M059J (cell line): ENCODE results near the gene CLSTN2. TPM values are rescaled to one million over a fixed set of nuclear protein-coding genes. Genes with fewer than 3 reads are reported as not detected.

Experiments
- DNase-seq: peaks from one replicate; pipeline ENCODE4 v3.0.0-alpha.2; 2012; ENCODE audit warnings: low read depth
- total RNA-seq: library from RNA; depleted of rRNA; stranded (reverse); fragments of >200 nt; shearing (Covaris generic); gene quantifications from 2 replicates; pipeline ENCODE4 v1.2.3, GENCODE V29; 2014

Gene CLSTN2
- total RNA-seq, 1 experiment from 2014 or later, result 7.6 TPM

DNA sequence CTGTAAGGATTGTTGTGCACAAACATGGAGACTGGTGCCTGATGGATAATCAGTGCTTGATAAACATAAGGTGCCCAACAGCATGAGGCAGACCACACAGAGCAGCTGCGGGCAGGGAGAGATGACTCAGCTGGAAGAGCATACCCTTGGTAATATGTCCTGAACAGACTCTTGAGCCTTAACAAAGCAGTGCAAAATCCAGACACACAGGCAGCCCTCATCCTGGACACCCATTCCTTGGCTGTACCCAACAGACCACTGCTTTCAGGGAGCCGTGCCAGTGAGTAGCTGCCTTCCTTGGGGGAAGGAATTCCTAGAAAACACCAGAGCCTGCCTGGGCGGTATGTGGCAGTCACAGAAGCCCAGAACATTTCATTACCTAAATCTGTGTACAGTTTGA, 156.2 kb downstream of the CLSTN2 start:
- DNase-seq, result peak; percentile 91

DNA sequence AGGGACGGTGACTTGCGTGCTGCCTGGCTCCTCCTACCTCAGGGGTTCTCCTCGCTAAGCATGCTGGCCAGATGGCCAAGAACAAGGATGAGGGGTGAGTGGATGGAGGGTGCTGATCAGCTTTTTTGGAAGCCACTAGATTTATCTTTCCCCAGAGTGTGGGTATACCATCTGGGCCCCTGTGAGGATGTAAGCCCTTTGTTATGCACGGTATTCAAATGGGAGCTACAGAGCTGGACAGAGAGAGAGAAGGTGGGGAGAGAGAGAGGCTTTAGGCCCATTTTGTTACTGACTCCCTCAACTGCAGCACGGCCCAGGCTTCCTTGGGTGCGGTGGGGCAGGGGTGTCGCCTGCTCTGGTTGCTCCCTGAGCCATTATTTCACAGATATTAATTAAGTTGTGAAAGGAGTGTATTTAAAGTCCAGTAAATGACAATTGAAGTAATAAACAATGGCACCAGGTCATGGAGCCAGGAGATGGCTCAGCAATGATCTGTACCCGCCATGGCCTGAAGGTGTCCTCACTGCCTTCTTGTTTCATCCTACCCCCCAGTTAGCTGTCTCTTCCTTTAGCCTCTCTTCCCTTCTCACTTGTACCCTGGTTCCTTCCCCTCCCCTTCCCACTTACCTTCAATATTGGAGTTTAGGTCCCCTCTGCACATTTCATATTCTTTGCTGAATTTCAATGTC, 158.0 kb downstream of the CLSTN2 start:
- peak; percentile 20 for DNase-seq

DNA sequence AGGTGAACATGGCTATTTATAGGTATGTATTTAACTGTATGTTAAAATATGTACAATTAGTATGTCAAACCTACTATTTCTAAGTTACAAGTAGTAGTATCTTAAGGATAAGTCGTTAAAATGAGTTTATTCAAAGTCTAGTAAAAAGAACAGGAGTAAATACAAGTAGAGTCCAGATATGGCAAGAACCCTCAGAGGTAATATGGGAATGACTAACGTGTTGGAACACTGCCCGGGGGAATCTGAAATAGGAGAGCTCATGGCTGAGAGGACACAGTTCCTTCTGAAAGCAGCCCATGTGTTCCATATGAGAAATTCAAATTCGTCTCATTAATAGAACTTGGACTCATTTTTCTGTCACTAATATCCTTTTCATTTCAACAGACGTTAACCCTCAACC, 158.8 kb downstream of the CLSTN2 start:
- peak; percentile 96 for DNase-seq

DNA sequence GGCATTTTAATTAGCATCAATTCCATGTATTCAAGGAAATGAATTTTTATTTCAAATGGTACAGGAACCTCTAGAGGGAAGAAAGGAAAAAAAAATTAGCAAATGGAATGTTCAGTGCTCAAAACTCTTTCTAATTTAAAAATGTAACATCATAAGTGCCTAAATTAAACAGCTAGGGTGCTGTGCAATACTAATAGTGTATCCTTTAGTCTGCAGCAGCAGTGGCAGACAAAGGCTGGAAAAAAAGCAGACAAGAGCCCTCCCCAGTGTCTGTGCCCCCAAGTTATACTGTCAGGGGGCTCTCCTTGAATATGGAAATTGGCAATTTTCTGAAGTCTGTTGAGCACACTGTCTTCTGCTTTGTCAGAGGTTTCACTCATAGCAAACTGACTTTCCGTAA, 159.5 kb downstream of the CLSTN2 start:
- no peak for DNase-seq

DNA sequence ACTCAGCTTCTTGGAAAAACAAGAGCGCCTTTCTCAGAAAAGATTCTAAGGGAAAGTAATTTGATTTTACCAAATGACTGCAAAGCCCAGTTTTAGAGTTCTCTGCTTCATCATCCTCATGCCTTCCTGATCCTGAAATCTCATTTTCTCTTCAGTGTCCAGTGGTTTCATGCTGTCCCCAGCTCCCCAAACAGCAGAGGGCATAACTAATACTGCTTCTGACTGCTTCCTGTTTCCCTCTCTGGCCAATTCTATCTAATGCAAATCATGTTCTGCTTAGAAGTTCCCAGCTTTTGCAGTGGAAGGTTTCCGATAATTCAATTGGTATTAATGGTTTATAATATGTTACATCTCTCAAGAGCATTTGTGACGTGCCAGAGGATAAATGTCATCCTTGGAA, 161.1 kb downstream of the CLSTN2 start:
- DNase-seq, result no peak

DNA sequence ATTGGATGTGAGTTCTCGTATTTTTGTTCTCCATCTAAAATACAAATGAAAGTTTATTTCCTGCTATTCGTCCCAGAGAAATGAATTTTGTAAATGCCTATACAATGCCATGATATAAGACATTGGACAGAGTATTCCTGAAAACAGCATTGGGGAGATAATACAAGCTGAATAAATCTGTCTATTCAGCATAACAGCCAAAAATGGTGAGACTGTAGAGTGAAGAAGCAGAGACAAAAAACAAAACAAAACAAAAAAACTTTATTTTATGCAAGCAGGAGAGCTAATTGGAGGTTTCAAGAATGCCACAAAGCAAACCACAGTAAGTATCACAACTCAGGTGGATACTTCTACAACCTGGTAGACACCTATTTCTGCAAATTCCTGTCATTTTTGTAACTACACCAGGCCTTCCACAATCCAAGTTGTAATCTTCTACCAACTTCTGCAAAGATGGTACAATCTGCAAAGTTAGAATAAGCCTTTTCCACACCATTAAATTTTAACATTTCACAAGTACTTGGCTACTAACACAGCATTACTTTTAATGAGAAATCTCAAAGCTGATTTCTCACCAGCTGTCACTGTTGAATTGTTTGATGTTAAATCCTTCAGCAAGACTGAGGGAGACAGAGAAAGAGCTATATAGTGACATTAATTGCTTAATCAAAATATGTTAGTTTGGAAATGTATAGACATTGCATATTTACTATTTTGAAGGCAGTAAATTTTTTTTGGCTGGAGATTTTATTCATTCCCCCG, 163.1 kb downstream of the CLSTN2 start:
- no peak for DNase-seq

DNA sequence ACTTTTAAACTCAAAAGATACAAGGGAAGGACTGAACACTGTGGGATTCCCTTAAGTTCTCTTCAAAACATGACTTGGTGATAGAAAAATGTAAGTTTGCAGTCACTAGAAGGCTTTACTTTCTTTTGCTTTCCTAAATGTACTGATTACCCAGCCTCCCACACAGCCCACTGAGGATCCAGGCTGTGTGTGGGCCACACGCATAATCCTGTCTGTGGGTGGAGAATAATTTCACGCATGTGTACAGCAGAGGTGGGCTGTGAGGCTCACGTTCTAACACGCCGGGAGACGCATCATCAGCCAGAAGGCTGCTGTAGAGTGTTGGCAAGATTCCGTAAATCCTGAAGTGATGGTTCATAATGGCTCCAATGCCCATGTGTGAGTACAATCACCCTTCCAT, 165.5 kb downstream of the CLSTN2 start:
- no peak for DNase-seq

DNA sequence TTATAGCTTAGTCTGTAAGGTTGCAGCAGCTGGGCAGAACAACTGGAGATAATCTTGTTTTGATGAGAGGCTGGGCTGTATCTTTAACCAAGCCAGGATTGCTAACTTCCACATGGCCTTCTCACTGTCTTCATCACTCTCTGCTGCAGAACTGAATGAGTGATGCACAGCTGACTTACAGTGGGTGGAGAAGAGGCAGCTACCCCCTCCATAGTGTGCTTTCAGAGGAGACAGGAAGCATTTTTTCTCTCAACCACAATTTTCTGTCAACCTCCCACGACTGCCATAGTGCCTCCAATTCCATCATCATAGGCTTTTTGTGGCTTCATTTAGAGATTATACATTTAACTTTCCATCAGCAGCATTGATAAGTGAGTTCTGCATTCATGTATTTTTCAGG, 168.2 kb downstream of the CLSTN2 start:
- DNase-seq, result no peak

DNA sequence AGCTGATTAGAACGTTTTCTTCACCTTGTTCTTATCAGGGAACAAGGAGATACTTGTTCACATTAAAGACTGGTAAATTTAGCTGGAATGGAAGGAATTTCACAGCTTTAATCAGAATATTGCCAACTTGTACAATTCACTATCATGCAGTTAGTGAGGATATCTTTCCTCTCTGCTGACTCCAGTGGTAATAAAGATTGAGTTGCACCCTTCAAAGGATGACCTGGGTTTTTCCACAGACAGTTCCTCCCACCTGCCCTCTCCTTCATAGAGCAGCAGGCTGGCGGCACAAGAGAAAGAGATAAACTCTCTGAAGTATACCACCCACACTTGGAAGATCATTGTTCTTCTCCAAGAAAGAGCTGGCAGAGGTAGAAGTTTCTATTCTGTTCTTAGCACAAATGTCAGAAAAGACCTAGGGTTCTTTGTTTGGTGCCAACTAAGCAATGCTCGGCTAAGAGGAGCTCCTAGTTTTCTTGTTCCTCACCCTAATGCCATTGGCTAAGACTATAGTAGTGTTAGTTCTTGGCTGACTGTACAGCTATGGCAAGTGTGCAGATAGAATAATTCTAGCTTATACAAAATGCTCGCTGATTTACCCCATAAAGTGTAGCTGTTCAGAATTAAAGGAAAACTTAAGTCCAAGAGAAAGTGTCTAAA, 169.1 kb downstream of the CLSTN2 start:
- DNase-seq, result no peak

DNA sequence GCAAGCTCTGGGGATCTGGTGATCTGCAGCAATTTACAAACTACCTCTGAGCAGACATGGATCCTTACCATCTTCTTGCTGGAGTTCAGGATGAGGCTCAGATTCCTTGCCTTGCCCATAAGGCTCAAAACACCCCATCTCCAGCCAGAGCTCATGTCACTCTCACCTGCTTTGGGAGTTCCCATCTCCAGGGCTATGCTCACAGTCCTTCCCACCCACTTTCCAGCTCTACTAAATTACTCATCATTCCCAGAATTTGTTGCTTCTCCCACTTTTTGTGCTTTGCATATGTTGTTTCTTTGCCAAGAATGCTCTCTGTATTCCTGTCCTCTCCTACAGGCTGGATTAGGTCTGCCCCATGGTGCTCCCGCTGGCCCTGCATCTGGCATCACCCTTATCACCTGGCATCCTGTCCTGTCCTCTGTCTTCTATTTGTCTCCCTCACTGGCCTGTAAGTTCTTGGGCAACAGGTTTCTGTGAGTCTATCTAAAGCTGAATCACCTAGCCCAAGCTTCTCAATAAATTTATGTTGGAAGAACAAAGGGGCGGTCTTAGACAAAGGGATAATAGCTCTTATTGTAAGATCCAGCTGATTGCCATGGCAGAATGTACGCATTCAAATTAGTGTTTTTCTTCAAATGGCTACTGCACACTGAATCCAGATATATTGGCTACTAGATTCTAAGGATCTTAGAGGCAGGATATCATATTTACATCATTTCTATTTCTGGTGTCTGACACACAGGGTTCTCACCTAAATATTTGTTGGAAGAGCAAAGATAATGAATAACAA, 179.2 kb downstream of the CLSTN2 start:
- no peak for DNase-seq

DNA sequence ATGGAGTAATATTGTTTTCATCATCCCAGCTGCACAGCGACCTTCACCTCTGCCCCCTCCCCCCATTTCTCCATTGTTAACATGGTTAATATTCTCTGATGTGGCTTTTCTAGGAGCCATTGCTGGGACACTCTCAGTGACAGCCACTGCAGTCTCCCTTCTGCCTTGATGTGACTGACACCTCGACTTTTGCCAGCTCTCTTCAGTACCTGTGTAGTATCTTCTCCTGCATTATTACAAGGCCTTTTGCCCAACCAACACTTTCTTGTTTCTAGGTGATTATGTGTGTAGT, 179.8 kb downstream of the CLSTN2 start:
- no peak for DNase-seq

DNA sequence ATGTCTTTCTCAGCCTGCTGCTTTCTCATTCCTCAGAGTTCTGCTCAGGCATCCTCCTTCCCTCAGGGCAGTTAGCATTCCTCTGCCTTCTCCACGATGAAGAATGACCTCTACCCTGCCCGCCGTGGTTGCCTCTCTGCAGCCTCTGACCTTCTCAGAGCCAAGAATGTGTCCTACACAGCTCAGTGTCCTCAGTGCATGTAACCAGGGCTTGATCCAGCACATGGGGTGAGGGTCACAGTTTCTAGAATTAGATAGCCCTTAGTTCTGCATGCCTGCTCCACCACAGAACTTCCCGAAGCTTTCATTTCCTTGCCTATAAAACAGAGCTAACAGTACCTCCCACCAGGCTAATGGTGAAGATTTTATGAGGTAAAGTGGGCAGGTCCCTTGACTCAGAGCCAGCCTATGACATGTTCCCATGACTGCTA, 182.1 kb downstream of the CLSTN2 start:
- peak; percentile 93 for DNase-seq

DNA sequence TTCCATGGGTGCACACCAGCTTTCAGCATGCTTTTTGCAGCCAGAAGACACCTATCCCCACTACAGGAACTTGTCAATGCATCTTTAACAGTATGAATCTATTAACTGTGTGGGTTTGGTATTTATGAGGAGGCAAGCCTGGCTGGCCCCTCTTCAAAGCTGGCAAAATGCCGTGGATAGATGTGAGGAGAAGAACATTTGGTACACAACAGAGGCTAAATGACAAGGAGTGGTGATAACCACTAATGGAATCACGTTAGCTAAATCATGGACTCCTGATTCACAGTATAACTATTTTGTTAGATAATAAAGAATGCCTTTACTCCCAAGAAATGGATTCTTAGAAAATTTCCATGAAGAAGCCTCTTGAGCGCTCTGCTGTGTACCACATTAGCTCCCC, 187.2 kb downstream of the CLSTN2 start:
- peak; percentile 19 for DNase-seq

DNA sequence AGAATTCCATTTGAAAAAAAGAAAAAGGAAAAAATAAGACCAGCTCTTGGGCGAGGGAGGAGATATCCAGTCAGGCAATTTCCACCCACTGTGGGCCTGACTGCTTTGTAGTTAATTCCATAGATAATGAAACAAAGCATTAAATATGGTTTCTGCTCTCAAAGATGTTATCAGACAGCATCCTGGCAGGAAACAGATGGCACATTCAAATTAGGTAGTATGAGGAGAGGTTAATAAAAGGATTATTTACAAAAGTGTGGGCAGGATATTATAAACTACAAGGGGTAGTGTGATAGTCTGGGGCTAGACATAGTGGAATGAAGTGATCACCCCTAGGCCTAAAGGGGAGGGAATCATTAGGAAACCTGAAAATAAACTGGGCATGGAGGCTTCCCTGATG, 193.2 kb downstream of the CLSTN2 start:
- DNase-seq, result peak; percentile 47

DNA sequence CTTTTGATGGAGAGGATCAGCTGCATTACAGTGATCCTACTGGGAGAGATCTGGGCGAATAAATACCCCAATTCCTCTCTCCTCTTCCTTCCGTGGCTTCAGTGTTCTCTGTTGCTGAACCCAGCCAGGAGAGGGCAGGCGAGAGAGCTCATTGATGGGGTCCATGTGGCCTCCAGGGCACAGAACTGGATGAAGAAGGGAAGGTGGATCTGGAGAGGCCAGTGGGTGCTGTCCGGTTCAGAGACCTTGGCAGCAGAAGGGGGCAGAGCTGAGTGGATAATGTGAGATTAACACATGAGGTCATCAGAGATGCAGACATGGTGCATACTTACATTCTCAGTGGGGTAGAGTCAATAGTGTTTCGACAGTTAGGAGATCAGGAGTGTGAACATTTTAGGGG, 193.6 kb downstream of the CLSTN2 start:
- DNase-seq, result peak; percentile 63

DNA sequence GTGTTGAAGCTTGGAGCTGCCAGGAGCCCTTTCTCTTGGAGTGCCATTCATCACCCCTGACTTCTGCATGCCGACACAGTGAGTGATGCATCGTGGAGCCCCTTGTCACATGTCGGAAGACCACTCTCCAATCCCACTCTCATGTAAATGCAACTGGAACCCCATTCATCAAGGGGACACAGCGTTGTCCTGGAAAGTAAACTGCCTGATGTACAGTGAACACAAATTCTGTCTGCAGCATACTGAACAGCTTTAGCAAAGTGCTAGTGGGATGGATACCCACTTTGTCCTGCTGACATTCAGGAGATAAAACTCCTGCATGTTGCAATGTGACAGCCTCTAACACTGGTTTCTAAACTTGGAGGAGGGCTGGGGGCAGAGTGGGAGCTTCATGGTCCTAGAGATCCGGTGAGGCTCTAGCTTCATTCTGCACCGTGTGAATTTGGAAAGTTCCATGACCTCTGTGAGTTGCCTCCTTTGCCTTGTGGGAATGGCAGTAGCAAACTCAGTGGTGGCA, 194.8 kb downstream of the CLSTN2 start:
- no peak for DNase-seq

DNA sequence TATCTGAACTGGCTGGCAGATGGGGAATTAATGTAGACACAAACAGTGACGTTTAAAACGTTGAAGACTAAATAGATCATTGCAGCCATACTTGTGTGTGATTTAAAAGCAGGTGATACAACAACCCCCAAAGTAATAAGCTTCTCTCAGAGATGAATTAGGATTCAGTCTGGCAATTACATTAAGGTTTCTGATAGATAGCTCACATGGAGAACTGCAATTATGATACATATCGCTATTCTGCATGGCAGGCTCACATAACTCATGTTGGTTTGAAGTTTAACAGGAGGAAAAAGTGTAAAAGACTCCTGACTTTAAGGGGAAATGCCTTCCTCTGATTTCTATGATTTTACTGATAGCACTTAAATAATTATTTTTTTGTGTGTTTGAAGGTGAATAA, 196.9 kb downstream of the CLSTN2 start:
- DNase-seq, result no peak

DNA sequence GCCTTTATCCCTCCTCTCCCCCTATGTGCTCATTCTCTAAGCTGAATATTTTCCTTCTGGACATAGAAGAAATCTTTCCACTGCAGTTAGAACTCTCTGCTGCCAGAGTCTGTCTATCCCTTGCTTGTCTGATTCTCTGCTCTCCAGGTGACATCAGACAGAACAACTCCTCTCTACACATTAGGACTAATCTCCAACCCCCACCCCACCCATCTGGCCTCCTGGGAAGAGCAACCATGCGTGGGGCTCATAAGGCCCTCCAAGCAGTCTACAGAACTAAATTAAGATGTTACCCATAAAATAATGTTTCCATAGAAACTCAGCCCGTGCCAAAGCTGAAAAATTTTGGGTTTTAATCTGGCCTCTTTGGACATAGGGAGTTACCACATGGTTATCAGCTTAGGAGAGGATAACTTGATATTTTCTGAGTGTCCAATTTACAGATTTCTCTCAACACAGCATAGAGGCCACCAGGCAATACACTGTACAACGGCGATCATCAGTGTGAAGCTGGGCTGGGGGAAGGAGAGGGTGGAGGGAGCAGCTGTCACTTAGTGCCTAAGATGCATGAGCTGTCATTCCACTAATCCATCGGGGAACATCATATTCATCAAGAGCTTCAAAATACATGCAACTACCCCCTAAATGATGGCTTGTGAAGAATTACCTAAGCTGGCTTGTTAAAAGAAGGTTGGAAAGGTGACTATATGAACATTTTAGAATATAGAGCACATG, 199.4 kb downstream of the CLSTN2 start:
- no peak for DNase-seq

DNA sequence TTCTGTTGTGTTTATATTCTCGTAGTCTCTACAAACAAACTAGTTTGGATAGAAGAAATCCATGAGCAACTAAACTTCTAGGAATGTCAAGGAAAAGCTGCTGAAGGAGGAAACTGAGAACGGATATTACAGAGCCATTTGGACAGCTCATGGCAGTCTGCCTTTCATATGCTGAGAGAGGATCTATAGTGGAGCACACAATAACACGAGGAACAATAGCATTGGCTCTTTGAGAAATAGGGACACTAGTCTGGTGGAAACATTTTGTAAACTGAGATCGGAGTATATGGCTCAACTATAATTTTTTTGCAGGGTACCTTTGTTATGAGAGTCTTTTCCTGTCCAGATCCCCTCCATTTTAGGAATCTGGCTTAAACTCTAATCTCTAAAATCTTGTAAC, 200.5 kb downstream of the CLSTN2 start:
- no peak for DNase-seq

DNA sequence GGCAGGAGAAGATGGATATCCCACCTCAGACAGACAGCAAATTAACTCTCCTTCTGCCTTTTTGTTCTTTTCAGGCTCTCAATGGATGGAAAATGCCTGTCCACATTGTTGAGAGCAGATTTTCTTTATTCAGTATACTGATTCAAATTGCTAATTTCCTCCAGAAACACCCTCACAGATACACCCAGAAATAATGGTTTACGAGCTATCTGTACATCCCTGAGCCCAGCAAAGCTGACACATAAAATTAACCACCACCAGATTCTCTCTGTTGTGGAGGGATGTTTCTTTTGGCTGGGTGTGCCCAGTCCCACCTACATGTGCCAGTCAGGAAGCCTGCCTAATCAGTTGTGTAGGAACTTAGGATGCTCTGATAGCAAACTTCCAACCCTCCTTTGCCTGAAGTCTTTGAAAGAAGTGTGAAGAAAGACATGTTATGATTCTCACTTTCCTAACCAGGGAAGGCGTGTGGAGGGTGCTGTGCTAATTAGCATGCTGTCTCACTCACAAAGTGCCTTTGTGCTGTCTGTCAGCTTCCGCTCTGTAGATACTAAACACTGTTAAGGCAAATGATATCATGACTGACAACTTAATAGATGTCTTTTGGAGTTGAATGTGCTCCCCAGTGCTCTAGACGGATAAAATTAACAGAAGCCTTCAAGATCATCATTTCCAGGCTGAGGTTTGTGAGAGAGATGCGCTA, 208.5 kb downstream of the CLSTN2 start:
- no peak for DNase-seq

DNA sequence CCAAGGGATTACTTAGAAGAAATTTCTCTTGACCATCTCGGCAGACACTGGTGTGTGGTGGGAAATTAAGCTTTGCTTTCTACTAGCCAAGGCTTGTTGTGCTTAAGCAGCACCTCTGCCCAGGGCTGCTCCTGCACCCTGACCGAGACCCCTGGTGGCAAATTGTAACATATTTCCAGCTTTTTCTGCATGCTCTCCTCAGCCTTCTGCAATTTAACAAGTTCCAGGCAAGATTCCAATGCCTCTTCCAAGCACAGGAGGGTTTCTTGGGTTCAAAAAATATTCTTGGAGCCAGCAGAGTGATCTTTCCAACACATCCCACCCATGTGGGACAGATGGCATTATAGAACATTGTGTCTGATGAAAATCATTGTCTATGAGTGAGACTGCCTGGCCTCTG, 210.5 kb downstream of the CLSTN2 start:
- no peak for DNase-seq
